ENCODE data around the gene TRPM5.

TRPM5 gene

GRCh38 chr11:2397005-2397404, 47.3 kb downstream of the TRPM5 start:
- TF ChIP-seq, protein P1, sequence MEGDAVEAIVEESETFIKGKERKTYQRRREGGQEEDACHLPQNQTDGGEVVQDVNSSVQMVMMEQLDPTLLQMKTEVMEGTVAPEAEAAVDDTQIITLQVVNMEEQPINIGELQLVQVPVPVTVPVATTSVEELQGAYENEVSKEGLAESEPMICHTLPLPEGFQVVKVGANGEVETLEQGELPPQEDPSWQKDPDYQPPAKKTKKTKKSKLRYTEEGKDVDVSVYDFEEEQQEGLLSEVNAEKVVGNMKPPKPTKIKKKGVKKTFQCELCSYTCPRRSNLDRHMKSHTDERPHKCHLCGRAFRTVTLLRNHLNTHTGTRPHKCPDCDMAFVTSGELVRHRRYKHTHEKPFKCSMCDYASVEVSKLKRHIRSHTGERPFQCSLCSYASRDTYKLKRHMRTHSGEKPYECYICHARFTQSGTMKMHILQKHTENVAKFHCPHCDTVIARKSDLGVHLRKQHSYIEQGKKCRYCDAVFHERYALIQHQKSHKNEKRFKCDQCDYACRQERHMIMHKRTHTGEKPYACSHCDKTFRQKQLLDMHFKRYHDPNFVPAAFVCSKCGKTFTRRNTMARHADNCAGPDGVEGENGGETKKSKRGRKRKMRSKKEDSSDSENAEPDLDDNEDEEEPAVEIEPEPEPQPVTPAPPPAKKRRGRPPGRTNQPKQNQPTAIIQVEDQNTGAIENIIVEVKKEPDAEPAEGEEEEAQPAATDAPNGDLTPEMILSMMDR (IDR thresholded peaks at IDR 0.05; ENCODE audit: insufficient read depth, low read depth, low read length, missing control alignments), result no peak
- DNase-seq (ENCODE audit: low read depth), result no peak
- H3K4me3 ChIP-seq (ENCODE audit: low read depth, low read length), result no peak overlapping the region

- no peak for DNase-seq (ENCODE audit: low read depth)
- no peak overlapping the region for H3K4me3 ChIP-seq (ENCODE audit: low read depth, low read length)
- TF ChIP-seq, protein P1 (IDR thresholded peaks at IDR 0.05; ENCODE audit: insufficient read depth, low read depth, low read length, missing control alignments), result no peak
Observed at GRCh38 chr11:2396471-2396870, 47.8 kb downstream of the TRPM5 start.

DNA sequence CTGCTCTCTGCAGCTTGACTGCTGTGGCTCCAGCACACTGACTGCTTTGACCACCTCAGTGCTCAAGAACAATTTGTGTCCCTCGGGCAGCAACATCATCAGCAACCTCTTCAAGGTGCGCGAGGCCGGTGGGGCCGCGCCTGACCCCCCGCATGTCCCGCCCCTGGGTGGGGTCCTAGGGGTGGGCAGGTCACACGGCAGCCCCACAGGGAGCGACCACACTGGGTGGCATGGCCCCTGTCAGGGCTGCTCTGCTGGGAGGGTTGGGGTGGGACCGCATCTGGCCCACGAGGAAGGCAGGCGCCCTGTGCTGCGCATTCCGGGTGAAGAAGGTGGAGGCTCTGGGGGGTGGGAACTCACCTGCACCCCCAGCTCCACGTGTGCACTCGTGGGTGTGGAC, 48.5 kb downstream of the TRPM5 start:
- no peak overlapping the region for H3K4me3 ChIP-seq (ENCODE audit: low read depth, low read length)
- no peak for DNase-seq (ENCODE audit: low read depth)
- TF ChIP-seq, protein P1 (IDR thresholded peaks at IDR 0.05; ENCODE audit: insufficient read depth, low read depth, low read length, missing control alignments), result no peak

DNA sequence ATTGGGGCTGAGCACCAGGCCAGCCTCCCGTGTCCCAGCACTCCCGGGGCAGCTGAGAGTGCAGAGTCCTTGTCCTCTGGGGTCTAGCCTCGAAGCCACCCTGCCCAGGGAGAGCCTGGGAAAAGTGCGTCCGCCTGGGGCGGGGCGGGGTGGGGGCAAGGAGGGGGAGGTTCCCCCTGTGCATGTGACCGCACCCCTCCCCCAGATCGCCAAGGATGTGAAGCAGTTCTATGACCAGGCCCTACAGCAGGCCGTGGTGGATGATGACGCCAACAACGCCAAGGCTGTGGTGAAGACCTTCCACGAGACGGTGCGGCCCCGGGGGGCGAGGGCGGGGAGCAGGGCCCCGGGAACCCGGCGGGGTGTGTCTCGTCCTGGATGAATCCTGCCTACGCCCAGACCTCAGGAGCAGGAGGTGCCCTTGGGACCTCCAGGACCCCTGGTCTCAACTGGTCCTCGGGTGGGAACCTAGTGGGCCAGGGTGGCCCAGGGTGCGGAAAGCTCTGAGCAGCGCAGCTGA, 49.0 kb downstream of the TRPM5 start:
- no peak for DNase-seq (ENCODE audit: low read depth)
- TF ChIP-seq, protein P1 (IDR thresholded peaks at IDR 0.05; ENCODE audit: insufficient read depth, low read depth, low read length, missing control alignments), result no peak
- no peak overlapping the region for H3K4me3 ChIP-seq (ENCODE audit: low read depth, low read length)

GRCh38 chr11:2394818-2395105, 49.6 kb downstream of the TRPM5 start:
- H3K4me3 ChIP-seq (ENCODE audit: low read depth, low read length), result no peak overlapping the region
- DNase-seq (ENCODE audit: low read depth), result no peak
- TF ChIP-seq, protein P1 (IDR thresholded peaks at IDR 0.05; ENCODE audit: insufficient read depth, low read depth, low read length, missing control alignments), result no peak
